ENCODE measurements around the gene RAF1. TPM values are rescaled to one million over a fixed set of nuclear protein-coding genes. Genes with fewer than 3 reads are reported as not detected.

RAF1 gene
- total RNA-seq, 2 donors from 2014 or later: 95.4 to 116 TPM

GRCh38 chr3:12574661-12575060 lies 89.3 kb downstream of the RAF1 start:
- Histone ChIP-seq H3K36me3 (ENCODE audit: control insufficient read depth, insufficient read depth, low read length) (peaks cover 84% of the 10 kb centered on the region), H3K4me1 (ENCODE audit: control insufficient read depth, insufficient read depth, low read length) (no peaks in the 10 kb centered on the region), H3K27me3 (ENCODE audit: control insufficient read depth, insufficient read depth, low read length, poor library complexity, severe bottlenecking) (no peaks in the 10 kb centered on the region), H3K9me3 (ENCODE audit: control insufficient read depth, low read length) (no peaks in the 10 kb centered on the region), H3K27ac (ENCODE audit: low read depth, low read length) (no peak overlapping the region), H3K9ac (ENCODE audit: extremely low read depth, low read length, poor library complexity, severe bottlenecking) (no peak overlapping the region), H3K4me3 (ENCODE audit: low read length) (no peak overlapping the region)
- no peaks in the 10 kb centered on the region for H3K9me3 Mint-ChIP-seq
- H3K4me3 Mint-ChIP-seq: no peak overlapping the region
- TF ChIP-seq, protein P1, sequence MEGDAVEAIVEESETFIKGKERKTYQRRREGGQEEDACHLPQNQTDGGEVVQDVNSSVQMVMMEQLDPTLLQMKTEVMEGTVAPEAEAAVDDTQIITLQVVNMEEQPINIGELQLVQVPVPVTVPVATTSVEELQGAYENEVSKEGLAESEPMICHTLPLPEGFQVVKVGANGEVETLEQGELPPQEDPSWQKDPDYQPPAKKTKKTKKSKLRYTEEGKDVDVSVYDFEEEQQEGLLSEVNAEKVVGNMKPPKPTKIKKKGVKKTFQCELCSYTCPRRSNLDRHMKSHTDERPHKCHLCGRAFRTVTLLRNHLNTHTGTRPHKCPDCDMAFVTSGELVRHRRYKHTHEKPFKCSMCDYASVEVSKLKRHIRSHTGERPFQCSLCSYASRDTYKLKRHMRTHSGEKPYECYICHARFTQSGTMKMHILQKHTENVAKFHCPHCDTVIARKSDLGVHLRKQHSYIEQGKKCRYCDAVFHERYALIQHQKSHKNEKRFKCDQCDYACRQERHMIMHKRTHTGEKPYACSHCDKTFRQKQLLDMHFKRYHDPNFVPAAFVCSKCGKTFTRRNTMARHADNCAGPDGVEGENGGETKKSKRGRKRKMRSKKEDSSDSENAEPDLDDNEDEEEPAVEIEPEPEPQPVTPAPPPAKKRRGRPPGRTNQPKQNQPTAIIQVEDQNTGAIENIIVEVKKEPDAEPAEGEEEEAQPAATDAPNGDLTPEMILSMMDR (conservative IDR thresholded peaks at IDR 0.05): no peak
- H3K4me1 Mint-ChIP-seq: no peaks in the 10 kb centered on the region
- H3K27ac Mint-ChIP-seq: no peak overlapping the region
- H3K36me3 Mint-ChIP-seq (ENCODE audit: low read depth): peaks cover 81% of the 10 kb centered on the region
- 94 to 96% methylated on average over 5 to 7 of the region's 7 CpGs for WGBS, 2 experiments (ENCODE audit: insufficient coverage in 1 of 2, insufficient read length in 1 of 2)
- no peaks in the 10 kb centered on the region for H3K27me3 Mint-ChIP-seq (ENCODE audit: insufficient read depth)
- no peak for DNase-seq

GRCh38 chr3:12574131-12574530 lies 89.8 kb downstream of the RAF1 start:
- TF ChIP-seq, protein P1 (conservative IDR thresholded peaks at IDR 0.05): no peak
- Mint-ChIP-seq H3K4me3 (no peak overlapping the region), H3K4me1 (no peaks in the 10 kb centered on the region), H3K27ac (peak overlapping the region; percentile 76), H3K9me3 (no peaks in the 10 kb centered on the region), H3K36me3 (ENCODE audit: low read depth) (peaks cover 81% of the 10 kb centered on the region), H3K27me3 (ENCODE audit: insufficient read depth) (no peaks in the 10 kb centered on the region)
- Histone ChIP-seq H3K36me3 (ENCODE audit: control insufficient read depth, insufficient read depth, low read length) (peaks cover 83% of the 10 kb centered on the region), H3K9ac (ENCODE audit: extremely low read depth, low read length, poor library complexity, severe bottlenecking) (no peak overlapping the region), H3K27ac (ENCODE audit: low read depth, low read length) (no peak overlapping the region), H3K4me1 (ENCODE audit: control insufficient read depth, insufficient read depth, low read length) (no peaks in the 10 kb centered on the region), H3K9me3 (ENCODE audit: control insufficient read depth, low read length) (no peaks in the 10 kb centered on the region), H3K4me3 (ENCODE audit: low read length) (no peak overlapping the region), H3K27me3 (ENCODE audit: control insufficient read depth, insufficient read depth, low read length, poor library complexity, severe bottlenecking) (no peaks in the 10 kb centered on the region)
- no peak for DNase-seq
- 95 to 97% methylated on average over 6 of the region's 6 CpGs for WGBS, 2 experiments (ENCODE audit: insufficient coverage in 1 of 2, insufficient read length in 1 of 2)

GRCh38 chr3:12571986-12572385 lies 91.9 kb downstream of the RAF1 start:
- DNase-seq: peak; percentile 60
- peak overlapping the region; percentile 36 for H3K27ac Mint-ChIP-seq
- no peaks in the 10 kb centered on the region for H3K27me3 ChIP-seq (ENCODE audit: control insufficient read depth, insufficient read depth, low read length, poor library complexity, severe bottlenecking)
- WGBS, 2 experiments (ENCODE audit: insufficient coverage in 1 of 2, insufficient read length in 1 of 2): 94 to 95% methylated on average over 8 to 11 of the region's 11 CpGs
- no peak overlapping the region for H3K4me3 ChIP-seq (ENCODE audit: low read length)
- no peaks in the 10 kb centered on the region for H3K27me3 Mint-ChIP-seq (ENCODE audit: insufficient read depth)
- no peak overlapping the region for H3K27ac ChIP-seq (ENCODE audit: low read depth, low read length)
- H3K36me3 Mint-ChIP-seq (ENCODE audit: low read depth): peaks cover 66% of the 10 kb centered on the region
- no peaks in the 10 kb centered on the region for H3K9me3 ChIP-seq (ENCODE audit: control insufficient read depth, low read length)
- TF ChIP-seq, protein P1 (conservative IDR thresholded peaks at IDR 0.05): no peak
- H3K9me3 Mint-ChIP-seq: no peaks in the 10 kb centered on the region
- H3K36me3 ChIP-seq (ENCODE audit: control insufficient read depth, insufficient read depth, low read length): peaks cover 79% of the 10 kb centered on the region
- no peak overlapping the region for H3K9ac ChIP-seq (ENCODE audit: extremely low read depth, low read length, poor library complexity, severe bottlenecking)
- H3K4me3 Mint-ChIP-seq: no peak overlapping the region
- H3K4me1 ChIP-seq (ENCODE audit: control insufficient read depth, insufficient read depth, low read length): no peaks in the 10 kb centered on the region
- H3K4me1 Mint-ChIP-seq: no peaks in the 10 kb centered on the region

Measured in endodermal cell (in vitro differentiated cells).